ENCODE data around the gene DSG2.

DNA sequence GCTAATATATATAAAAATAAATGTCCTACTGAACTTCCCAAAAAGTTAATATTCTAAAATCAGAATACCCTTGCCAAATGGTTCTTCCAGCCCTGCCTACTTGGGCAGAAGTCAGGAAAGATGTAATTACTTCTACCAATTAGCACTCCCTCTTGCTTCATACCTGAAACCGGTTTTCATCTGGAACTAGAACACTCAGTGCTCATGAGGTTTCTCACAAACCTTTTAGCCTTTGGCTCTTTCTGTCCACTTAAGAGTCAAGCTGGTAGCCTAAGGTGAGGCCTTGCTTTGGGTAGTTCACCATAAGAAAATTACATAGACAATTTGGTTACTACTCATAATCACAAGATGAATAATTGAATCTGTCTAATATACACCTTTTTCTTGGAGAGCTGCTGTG is 46.4 kb upstream of the DSG2 start:
- TF ChIP-seq CTCF (IDR thresholded peaks at IDR 0.05 in 8 of 11, conservative IDR thresholded peaks at IDR 0.05 in 3 of 11) (no peak), POLR2A (IDR thresholded peaks at IDR 0.05) (no peak), POLR2AphosphoS5 (IDR thresholded peaks at IDR 0.05) (no peak)
